CD14-positive monocyte (primary cell): ENCODE data around the gene COL26A1. TPM values are rescaled to one million over a fixed set of nuclear protein-coding genes. Genes with fewer than 3 reads are reported as not detected.
A peak's percentile ranks its signal among the peaks of the same experiment; 100 is the strongest.

ENCODE experiments used
- DNase-seq, 3 donors: peaks; one replicate each; pipeline ENCODE4 v3.0.0-alpha.2; 2011 to 2022
- H2AFZ ChIP-seq: 2 replicates; pipeline ENCODE4 v1.6.0; 2012; ENCODE audit warnings: mild to moderate bottlenecking, low read depth, low read length, inconsistent platforms; ENCODE audit not compliant: insufficient read depth, poor library complexity, severe bottlenecking
- H3K27ac ChIP-seq, 2 donors: 1 replicate in 1 of 2; 2 replicates in 1 of 2; pipeline ENCODE4 v1.5.1; 2012 to 2013; ENCODE audit warnings: low read length in 2 of 2, control low read depth in 1 of 2, inconsistent platforms in 1 of 2, low read depth in 1 of 2, mild to moderate bottlenecking in 1 of 2
- H3K27me3 ChIP-seq, 2 donors: one replicate each; pipeline versions ENCODE4 v1.6.0 to v1.6.1; 2011 to 2013; ENCODE audit warnings: low read length in 2 of 2; ENCODE audit not compliant: control insufficient read depth in 2 of 2, insufficient read depth in 2 of 2
- H3K36me3 ChIP-seq, 2 donors: replicated peaks in 1 of 2; 1 replicate in 1 of 2; 2 replicates in 1 of 2; pipeline versions ENCODE4 v1.5.1 to v1.6.1; 2012 to 2013; ENCODE audit warnings: low read length in 2 of 2, control low read depth in 1 of 2, inconsistent platforms in 1 of 2, mild to moderate bottlenecking in 1 of 2; ENCODE audit not compliant: insufficient read depth in 2 of 2, control insufficient read depth in 1 of 2
- H3K4me1 ChIP-seq, 2 donors: 1 replicate in 1 of 2; 2 replicates in 1 of 2; pipeline versions ENCODE4 v1.5.1 to v1.6.1; 2012 to 2013; ENCODE audit warnings: low read length in 2 of 2, control low read depth in 1 of 2, inconsistent platforms in 1 of 2, mild to moderate bottlenecking in 1 of 2, moderate library complexity in 1 of 2; ENCODE audit not compliant: insufficient read depth in 2 of 2, control insufficient read depth in 1 of 2
- H3K4me2 ChIP-seq: replicated peaks from 2 replicates; pipeline ENCODE3; 2012; ENCODE audit warnings: low read length, moderate library complexity, mild to moderate bottlenecking; ENCODE audit not compliant: poor library complexity, severe bottlenecking; ENCODE audit errors: extremely low read depth
- H3K4me3 ChIP-seq, 3 experiments: fragments of 200-600 bp in 1 of 3; sonication (generic) in 1 of 3; replicated peaks in 1 of 3; 1 replicate in 2 of 3; 2 replicates in 1 of 3; pipeline ENCODE4 v1.5.1; 2011 to 2013; ENCODE audit warnings: low read length in 3 of 3, mild to moderate bottlenecking in 3 of 3, control low read depth in 2 of 3, low read depth in 2 of 3, inconsistent platforms in 1 of 3, moderate library complexity in 1 of 3
- H3K79me2 ChIP-seq: 2 replicates; pipeline ENCODE4 v1.6.0; 2012; ENCODE audit warnings: mild to moderate bottlenecking, control low read depth, inconsistent platforms, low read length, moderate library complexity; ENCODE audit not compliant: insufficient read depth
- H3K9ac ChIP-seq: 2 replicates; pipeline ENCODE4 v1.6.0; 2017; ENCODE audit warnings: low read length, mild to moderate bottlenecking; ENCODE audit not compliant: insufficient read depth, poor library complexity, severe bottlenecking
- H3K9me3 ChIP-seq, 2 donors: replicated peaks in 1 of 2; 1 replicate in 1 of 2; 2 replicates in 1 of 2; pipeline versions ENCODE4 v1.5.1 to v1.6.1; 2012 to 2013; ENCODE audit warnings: low read length in 2 of 2, control low read depth in 1 of 2; ENCODE audit not compliant: control insufficient read depth in 1 of 2, insufficient read depth in 1 of 2
- H4K20me1 ChIP-seq: 2 replicates; pipeline ENCODE4 v1.6.0; 2012; ENCODE audit warnings: mild to moderate bottlenecking, low read length, control low read depth, moderate library complexity; ENCODE audit not compliant: insufficient read depth
- H3K27ac Mint-ChIP-seq, 7 donors: one replicate each; pipeline ENCODE4 v1.8.0; 2020; ENCODE audit warnings: mild to moderate bottlenecking in 7 of 7, mixed read lengths in 7 of 7, moderate library complexity in 6 of 7, inconsistent platforms in 2 of 7
- H3K27me3 Mint-ChIP-seq, 3 donors: one replicate each; pipeline ENCODE4 v1.8.0; 2021 to 2022; ENCODE audit warnings: low read depth in 3 of 3, mild to moderate bottlenecking in 3 of 3, mixed read lengths in 3 of 3, moderate library complexity in 3 of 3, inconsistent platforms in 1 of 3
- H3K36me3 Mint-ChIP-seq, 2 donors: one replicate each; pipeline ENCODE4 v1.8.0; 2020; ENCODE audit warnings: mixed read lengths in 2 of 2, inconsistent platforms in 1 of 2, mild to moderate bottlenecking in 1 of 2
- H3K4me1 Mint-ChIP-seq: one replicate; pipeline ENCODE4 v1.8.0; 2020; ENCODE audit warnings: mild to moderate bottlenecking, mixed read lengths
- H3K4me3 Mint-ChIP-seq, 2 donors: one replicate each; pipeline ENCODE4 v1.8.0; 2020; ENCODE audit warnings: mild to moderate bottlenecking in 2 of 2, mixed read lengths in 2 of 2, moderate library complexity in 1 of 2
- H3K9me3 Mint-ChIP-seq, 7 donors: one replicate each; pipeline ENCODE4 v1.8.0; 2020 to 2022; ENCODE audit warnings: mixed read lengths in 7 of 7, mild to moderate bottlenecking in 6 of 7, moderate library complexity in 6 of 7, inconsistent platforms in 2 of 7
- CTCF ChIP-seq: fragments of 200-600 bp; IDR thresholded peaks from one replicate; pipeline ENCODE4 v1.8.0; 2022; ENCODE audit warnings: antibody characterized with exemption, mild to moderate bottlenecking
- WGBS: methylation state at CpG from one replicate; pipeline ENCODE4 v1.1.5; 2013; ENCODE audit warnings: missing lambda C conversion rate; ENCODE audit not compliant: insufficient coverage; 5-methylcytosine and 5-hydroxymethylcytosine counted together
- intact Hi-C, 2 donors: fragments of 100-400 bp; cut with micrococcal nuclease; formaldehyde crosslinking; loops; one replicate each; pipeline versions ENCODE4 v1.15.0 to v1.15.1; 2023
- polyA plus RNA-seq, 3 donors: library from polyadenylated mRNA; depleted of rRNA in 1 of 3; unstranded in 2 of 3; stranded (reverse) in 1 of 3; fragments of 300-500 nt in 2 of 3; fragments of >200 nt in 1 of 3; fragmentation: Illumina TruSeq in 2 of 3; gene quantifications; 1 replicate in 2 of 3; 2 replicates in 1 of 3; pipeline ENCODE4 v1.2.3, GENCODE V29; 2012 to 2021

Gene COL26A1
- polyA plus RNA-seq, 3 donors = not detected

- WGBS = 73% methylated on average over 9 of the region's 12 CpGs
- H3K9me3 ChIP-seq = no peaks in the 10 kb centered on the region
- no peak overlapping the region for H2AFZ ChIP-seq
- H3K27ac Mint-ChIP-seq = no peak overlapping the region
- no peak overlapping the region for H3K4me2 ChIP-seq
- H3K9me3 Mint-ChIP-seq = no peaks in the 10 kb centered on the region
- H3K4me3 ChIP-seq = no peak overlapping the region
- no peaks in the 10 kb centered on the region for H3K79me2 ChIP-seq
- no peak for TF ChIP-seq CTCF
- no peaks in the 10 kb centered on the region for H3K27me3 ChIP-seq
- intact Hi-C loops = loop anchor here (2.0 to 10.0 kb wide), 4 partner anchors 210 to 671 kb away; no protein-coding TSS in a partner anchor
- no peak overlapping the region for H3K27ac ChIP-seq
- H3K36me3 Mint-ChIP-seq = no peaks in the 10 kb centered on the region
- no peaks in the 10 kb centered on the region for H4K20me1 ChIP-seq
- no peaks in the 10 kb centered on the region for H3K4me1 Mint-ChIP-seq
- H3K4me3 Mint-ChIP-seq = no peak overlapping the region
- H3K9ac ChIP-seq = no peak overlapping the region
- no peaks in the 10 kb centered on the region for H3K36me3 ChIP-seq
- peaks cover 0 to 4% (median 0%) of the 10 kb centered on the region in 3 donors for H3K27me3 Mint-ChIP-seq
- no peaks in the 10 kb centered on the region for H3K4me1 ChIP-seq
- DNase-seq = no peak
Observed at GRCh38 chr7:101602082-101602481, 239.4 kb downstream of the COL26A1 start.

DNA sequence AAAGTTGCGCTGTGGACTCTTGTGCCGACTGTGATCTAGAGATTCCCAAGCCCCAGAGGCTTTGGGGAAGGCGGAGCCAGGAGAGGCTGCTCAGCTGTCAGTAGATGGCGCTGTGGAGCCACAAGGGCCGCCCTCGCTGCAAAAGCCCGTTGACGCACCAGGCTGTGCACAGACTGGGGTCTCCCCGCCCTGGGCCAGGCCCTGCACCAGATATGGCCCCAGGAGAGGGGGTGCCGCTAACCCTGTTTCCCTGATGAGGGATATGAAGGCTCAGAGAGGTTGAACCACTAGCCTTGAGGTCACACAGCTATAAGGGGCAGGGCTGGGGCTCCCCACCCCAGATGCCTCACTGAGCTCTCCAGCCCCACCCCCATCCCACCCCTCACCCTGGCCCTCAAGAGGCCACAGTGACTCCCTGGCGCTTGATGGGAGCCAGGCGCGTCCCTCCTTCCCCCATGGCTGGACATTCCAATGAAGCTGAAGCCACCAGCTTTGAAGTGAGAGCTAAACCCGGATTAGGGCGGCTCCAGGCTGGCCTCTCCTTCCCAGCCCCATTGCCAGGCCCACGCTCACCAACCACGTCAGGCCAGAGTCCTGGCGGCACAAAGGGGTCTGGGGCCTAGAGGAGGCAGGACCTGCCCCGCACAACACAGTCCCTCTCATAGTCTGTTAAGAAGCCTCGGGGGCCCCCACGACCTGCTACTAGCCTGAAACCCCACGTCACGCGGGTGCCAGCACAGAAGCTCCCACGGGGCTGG lies 240.0 kb downstream of the COL26A1 start:
- no peaks in the 10 kb centered on the region for H3K4me1 ChIP-seq
- H2AFZ ChIP-seq = no peak overlapping the region
- H4K20me1 ChIP-seq = no peaks in the 10 kb centered on the region
- no peak overlapping the region for H3K4me3 ChIP-seq
- Mint-ChIP-seq H3K9me3 (no peaks in the 10 kb centered on the region), H3K36me3 (no peaks in the 10 kb centered on the region), H3K4me3 (no peak overlapping the region), H3K27me3 (peaks cover 0 to 4% (median 0%) of the 10 kb centered on the region in 3 donors), H3K4me1 (no peaks in the 10 kb centered on the region), H3K27ac (no peak overlapping the region)
- H3K27ac ChIP-seq = no peak overlapping the region
- H3K9me3 ChIP-seq = no peaks in the 10 kb centered on the region
- no peak overlapping the region for H3K9ac ChIP-seq
- WGBS = 60% methylated on average over 23 of the region's 25 CpGs
- TF ChIP-seq CTCF = peak; percentile 96
- intact Hi-C loops = loop anchor here (2.0 to 10.0 kb wide), 4 partner anchors 210 to 670 kb away; no protein-coding TSS in a partner anchor
- no peaks in the 10 kb centered on the region for H3K27me3 ChIP-seq
- no peaks in the 10 kb centered on the region for H3K79me2 ChIP-seq
- H3K36me3 ChIP-seq = no peaks in the 10 kb centered on the region
- no peak overlapping the region for H3K4me2 ChIP-seq
- peak; percentile 51 to 66 (median 63) for DNase-seq
